Measurements from ENCODE around the gene GCHFR. TPM values are rescaled to one million over a fixed set of nuclear protein-coding genes. Genes with fewer than 3 reads are reported as not detected.

Gene GCHFR
- total RNA-seq, 1 experiment from 2014 or later: 59.2 TPM

GRCh38 chr15:40771242-40771641, 7.4 kb downstream of the GCHFR start:
- DNase-seq: no peak
- BruUV-seq (replicated peaks): no TSS peak
- peaks cover 1% of the 10 kb centered on the region; the same call in 1 of the 2 replicates for H3K36me3 ChIP-seq (ENCODE audit: control insufficient read depth, insufficient read depth, low read length)
- CTCF ChIA-PET: interaction anchor here (1.4 kb wide), 1 partner anchor 14 kb away, joined by 3 read pairs; no protein-coding TSS in a partner anchor
- Mint-ChIP-seq H3K4me3 (ENCODE audit: unreplicated experiment) (no peak overlapping the region), H3K27me3 (ENCODE audit: insufficient read depth, unreplicated experiment) (no peaks in the 10 kb centered on the region), H3K27ac (ENCODE audit: unreplicated experiment) (peak overlapping the region; percentile 59), H3K36me3 (ENCODE audit: insufficient read depth, unreplicated experiment) (peaks cover 37% of the 10 kb centered on the region), H3K4me1 (ENCODE audit: low read depth, unreplicated experiment) (no peaks in the 10 kb centered on the region), H3K9me3 (ENCODE audit: unreplicated experiment) (no peaks in the 10 kb centered on the region)
- no peak for TF ChIP-seq CTCF (IDR thresholded peaks at IDR 0.05; ENCODE audit: insufficient read depth in 1 of 2, low read depth in 1 of 2, low read length in 1 of 2, severe bottlenecking in 1 of 2, unreplicated experiment in 1 of 2)
- no peak overlapping the region for H3K4me3 ChIP-seq (ENCODE audit: low read depth, low read length)
- no peaks in the 10 kb centered on the region for H3K4me1 ChIP-seq
- H3K9me3 ChIP-seq: no peaks in the 10 kb centered on the region
- H3K27me3 ChIP-seq (replicated peaks; ENCODE audit: control insufficient read depth, insufficient read depth, low read length): no peaks in the 10 kb centered on the region
- POLR2A ChIA-PET: no interaction called here
- intact Hi-C loops (cut with micrococcal nuclease; ENCODE audit: unreplicated experiment): no loop called here

- intact Hi-C loops (cut with micrococcal nuclease; ENCODE audit: unreplicated experiment): no loop called here
- Mint-ChIP-seq H3K36me3 (ENCODE audit: insufficient read depth, unreplicated experiment) (peaks cover 45% of the 10 kb centered on the region), H3K27me3 (ENCODE audit: insufficient read depth, unreplicated experiment) (no peaks in the 10 kb centered on the region), H3K9me3 (ENCODE audit: unreplicated experiment) (no peaks in the 10 kb centered on the region), H3K4me3 (ENCODE audit: unreplicated experiment) (no peak overlapping the region), H3K27ac (ENCODE audit: unreplicated experiment) (no peak overlapping the region), H3K4me1 (ENCODE audit: low read depth, unreplicated experiment) (no peaks in the 10 kb centered on the region)
- DNase-seq: no peak
- CTCF ChIA-PET: no interaction called here
- Histone ChIP-seq H3K4me1 (no peaks in the 10 kb centered on the region), H3K9me3 (no peaks in the 10 kb centered on the region), H3K27me3 (replicated peaks; ENCODE audit: control insufficient read depth, insufficient read depth, low read length) (no peaks in the 10 kb centered on the region), H3K4me3 (ENCODE audit: low read depth, low read length) (no peak overlapping the region), H3K36me3 (ENCODE audit: control insufficient read depth, insufficient read depth, low read length) (peaks cover 1% of the 10 kb centered on the region; the same call in 1 of the 2 replicates)
- POLR2A ChIA-PET: no interaction called here
- TF ChIP-seq CTCF (IDR thresholded peaks at IDR 0.05; ENCODE audit: insufficient read depth in 1 of 2, low read depth in 1 of 2, low read length in 1 of 2, severe bottlenecking in 1 of 2, unreplicated experiment in 1 of 2): no peak
- no TSS peak for BruUV-seq (replicated peaks)
Measured at GRCh38 chr15:40772014-40772413, 8.1 kb downstream of the GCHFR start.

GRCh38 chr15:40773496-40773895, 9.6 kb downstream of the GCHFR start:
- H3K4me1 Mint-ChIP-seq (ENCODE audit: low read depth, unreplicated experiment): no peaks in the 10 kb centered on the region
- CTCF ChIA-PET: interaction anchor here (1.9 kb wide), 1 partner anchor 9 kb away, joined by 5 read pairs; no protein-coding TSS in a partner anchor
- Histone ChIP-seq H3K9me3 (no peaks in the 10 kb centered on the region), H3K4me3 (ENCODE audit: low read depth, low read length) (no peak overlapping the region), H3K27me3 (replicated peaks; ENCODE audit: control insufficient read depth, insufficient read depth, low read length) (no peaks in the 10 kb centered on the region), H3K4me1 (no peaks in the 10 kb centered on the region), H3K36me3 (ENCODE audit: control insufficient read depth, insufficient read depth, low read length) (peaks cover 1% of the 10 kb centered on the region; the same call in 1 of the 2 replicates)
- H3K9me3 Mint-ChIP-seq (ENCODE audit: unreplicated experiment): no peaks in the 10 kb centered on the region
- H3K27ac Mint-ChIP-seq (ENCODE audit: unreplicated experiment): no peak overlapping the region
- H3K36me3 Mint-ChIP-seq (ENCODE audit: insufficient read depth, unreplicated experiment): peaks cover 39% of the 10 kb centered on the region
- no peaks in the 10 kb centered on the region for H3K27me3 Mint-ChIP-seq (ENCODE audit: insufficient read depth, unreplicated experiment)
- DNase-seq: no peak
- no TSS peak for BruUV-seq (replicated peaks)
- intact Hi-C loops (cut with micrococcal nuclease; ENCODE audit: unreplicated experiment): no loop called here
- no peak overlapping the region for H3K4me3 Mint-ChIP-seq (ENCODE audit: unreplicated experiment)
- POLR2A ChIA-PET: no interaction called here
- TF ChIP-seq CTCF (IDR thresholded peaks at IDR 0.05; ENCODE audit: insufficient read depth in 1 of 2, low read depth in 1 of 2, low read length in 1 of 2, severe bottlenecking in 1 of 2, unreplicated experiment in 1 of 2): no peak

All from Caco-2 (cell line).